CD4-positive, alpha-beta T cell (primary cell): ENCODE data around the gene TRMT61A. TPM values are rescaled to one million over a fixed set of nuclear protein-coding genes. Genes with fewer than 3 reads are reported as not detected.

Experiments used
- ATAC-seq: fragments of 200-7000 bp; cut with Tn5 transposase; one replicate; pipeline ENCODE4 v1.10.0; 2022; ENCODE audit warnings: mild to moderate bottlenecking; ENCODE audit not compliant: poor library complexity
- CTCF ChIA-PET: fragments of 350-600 bp; sonication (Branson Sonifier 250); formaldehyde crosslinking; loops from one replicate; lab custom pipeline; 2021; ENCODE audit warnings: antibody characterized with exemption, inconsistent platforms; lab: Charles Lee
- POLR2A ChIA-PET: fragments of 350-600 bp; sonication (Branson Sonifier 250); formaldehyde crosslinking; loops from one replicate; lab custom pipeline; 2021; ENCODE audit warnings: antibody characterized with exemption, inconsistent platforms; lab: Charles Lee
- DNase-seq, 14 experiments: peaks; one replicate each; pipeline ENCODE4 v3.0.0-alpha.2; 2013 to 2020; ENCODE audit warnings: mixed read lengths in 2 of 14
- H3K27ac ChIP-seq, 2 donors: one replicate each; pipeline versions ENCODE4 v1.5.1 to v1.7.0; 2013; ENCODE audit warnings: low read length in 2 of 2, low read depth in 1 of 2, mild to moderate bottlenecking in 1 of 2
- H3K27me3 ChIP-seq, 2 experiments: 1 replicate in 1 of 2; 2 replicates in 1 of 2; pipeline versions ENCODE4 v1.6.1 to v1.7.0; 2013; ENCODE audit warnings: low read length in 2 of 2, control low read depth in 1 of 2, mild to moderate bottlenecking in 1 of 2, moderate library complexity in 1 of 2; ENCODE audit not compliant: insufficient read depth in 2 of 2, control insufficient read depth in 1 of 2
- H3K36me3 ChIP-seq: one replicate; pipeline ENCODE4 v1.6.1; 2013; ENCODE audit warnings: low read length, control low read depth; ENCODE audit not compliant: insufficient read depth
- H3K4me1 ChIP-seq: one replicate; pipeline ENCODE4 v1.6.1; 2013; ENCODE audit warnings: low read length, control low read depth; ENCODE audit not compliant: insufficient read depth
- H3K4me3 ChIP-seq: one replicate; pipeline ENCODE4 v1.5.1; 2013; ENCODE audit warnings: mild to moderate bottlenecking, low read length, moderate library complexity
- H3K9me3 ChIP-seq, 2 experiments: 1 replicate in 1 of 2; 2 replicates in 1 of 2; pipeline versions ENCODE4 v1.6.1 to v1.7.0; 2013; ENCODE audit warnings: low read length in 2 of 2, mild to moderate bottlenecking in 2 of 2, control low read depth in 1 of 2, moderate library complexity in 1 of 2; ENCODE audit not compliant: control insufficient read depth in 1 of 2, insufficient read depth in 1 of 2
- H3K27ac Mint-ChIP-seq: one replicate; pipeline ENCODE4 v1.8.0; 2020; ENCODE audit warnings: mixed read lengths
- H3K27me3 Mint-ChIP-seq: one replicate; pipeline ENCODE4 v1.8.0; 2021; ENCODE audit warnings: mixed read lengths
- H3K36me3 Mint-ChIP-seq: one replicate; pipeline ENCODE4 v1.8.0; 2021; ENCODE audit warnings: low read depth, mixed read lengths
- H3K4me1 Mint-ChIP-seq: one replicate; pipeline ENCODE4 v1.8.0; 2021; ENCODE audit warnings: low read depth, mixed read lengths
- H3K4me3 Mint-ChIP-seq: one replicate; pipeline ENCODE4 v1.8.0; 2020; ENCODE audit warnings: mild to moderate bottlenecking, mixed read lengths
- H3K9me3 Mint-ChIP-seq: one replicate; pipeline ENCODE4 v1.8.0; 2020; ENCODE audit warnings: mixed read lengths
- intact Hi-C, 2 experiments: fragments of 100-400 bp; cut with DNase I in 1 of 2; cut with micrococcal nuclease in 1 of 2; formaldehyde crosslinking; loops; one replicate each; pipeline versions ENCODE4 v1.15.1 to v1.9.0; 2023 to 2025; cut with DNase I, micrococcal nuclease
- total RNA-seq, 174 experiments: library from RNA in 2 of 174; stranded (reverse) in 2 of 174; gene quantifications; one replicate each; pipeline ENCODE4 v1.2.3 and lab custom pipeline; 2021 to 2026
- TF ChIP-seq, protein P1 (sequence below): fragments of 200-600 bp; IDR thresholded peaks from one replicate; pipeline ENCODE4 v1.8.0; 2022; ENCODE audit warnings: antibody characterized with exemption, mild to moderate bottlenecking

Gene TRMT61A
- total RNA-seq, 2 experiments from 2014 or later, result 9.2 to 9.8 TPM

DNA sequence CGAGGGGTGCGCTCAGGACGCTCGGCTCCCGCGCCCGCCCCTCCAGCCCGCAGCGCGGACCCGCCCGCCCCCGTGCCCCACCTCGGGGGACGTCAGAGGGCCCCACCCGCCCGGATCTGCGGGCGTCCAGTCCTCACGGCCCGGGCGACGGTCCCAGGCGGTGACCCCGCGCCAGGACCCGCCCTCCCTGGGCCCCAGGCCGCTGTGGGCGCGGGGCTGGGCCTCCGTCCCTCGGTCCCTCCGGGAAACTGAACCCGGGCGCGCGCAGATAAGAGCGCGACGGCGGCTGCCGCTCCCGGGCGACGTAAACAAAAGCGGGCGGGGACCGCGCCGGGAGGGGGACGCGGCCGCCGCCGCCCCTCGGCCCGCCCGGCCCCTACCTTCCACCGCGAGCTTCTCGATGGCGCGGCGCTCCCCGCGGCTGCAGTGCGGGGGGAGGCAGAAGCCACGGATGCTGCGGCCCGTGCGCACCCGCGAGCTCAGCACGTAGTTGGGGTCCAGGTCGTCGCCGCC, 7.5 kb upstream of the TRMT61A start:
- Mint-ChIP-seq H3K36me3 (no peaks in the 10 kb centered on the region), H3K27me3 (peaks cover 23% of the 10 kb centered on the region), H3K9me3 (no peaks in the 10 kb centered on the region), H3K4me1 (peaks cover 10% of the 10 kb centered on the region), H3K4me3 (no peak overlapping the region), H3K27ac (no peak overlapping the region)
- peaks cover 42% of the 10 kb centered on the region for H3K4me1 ChIP-seq
- CTCF ChIA-PET, result interaction anchor here (1.2 to 1.8 kb wide), 5 partner anchors 15 to 130 kb away, joined by 3 to 7 read pairs (median 3); no protein-coding TSS in a partner anchor
- no peaks in the 10 kb centered on the region for H3K36me3 ChIP-seq
- DNase-seq (peak in 4 of 14 experiments; percentile 17 to 50 (median 38)), ATAC-seq (peak; percentile 23)
- POLR2A ChIA-PET, result interaction anchor here (1.1 kb wide), 3 partner anchors 9 to 21 kb away, joined by 3 to 4 read pairs (median 3); no protein-coding TSS in a partner anchor
- peak overlapping the region; percentile 50 for H3K4me3 ChIP-seq
- intact Hi-C loops, result no loop called here
- TF ChIP-seq, protein P1, sequence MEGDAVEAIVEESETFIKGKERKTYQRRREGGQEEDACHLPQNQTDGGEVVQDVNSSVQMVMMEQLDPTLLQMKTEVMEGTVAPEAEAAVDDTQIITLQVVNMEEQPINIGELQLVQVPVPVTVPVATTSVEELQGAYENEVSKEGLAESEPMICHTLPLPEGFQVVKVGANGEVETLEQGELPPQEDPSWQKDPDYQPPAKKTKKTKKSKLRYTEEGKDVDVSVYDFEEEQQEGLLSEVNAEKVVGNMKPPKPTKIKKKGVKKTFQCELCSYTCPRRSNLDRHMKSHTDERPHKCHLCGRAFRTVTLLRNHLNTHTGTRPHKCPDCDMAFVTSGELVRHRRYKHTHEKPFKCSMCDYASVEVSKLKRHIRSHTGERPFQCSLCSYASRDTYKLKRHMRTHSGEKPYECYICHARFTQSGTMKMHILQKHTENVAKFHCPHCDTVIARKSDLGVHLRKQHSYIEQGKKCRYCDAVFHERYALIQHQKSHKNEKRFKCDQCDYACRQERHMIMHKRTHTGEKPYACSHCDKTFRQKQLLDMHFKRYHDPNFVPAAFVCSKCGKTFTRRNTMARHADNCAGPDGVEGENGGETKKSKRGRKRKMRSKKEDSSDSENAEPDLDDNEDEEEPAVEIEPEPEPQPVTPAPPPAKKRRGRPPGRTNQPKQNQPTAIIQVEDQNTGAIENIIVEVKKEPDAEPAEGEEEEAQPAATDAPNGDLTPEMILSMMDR, result peak; percentile 7
- H3K9me3 ChIP-seq, result peaks cover 0 to 15% of the 10 kb centered on the region in 2 experiments
- peaks cover 11 to 19% of the 10 kb centered on the region in 2 experiments for H3K27me3 ChIP-seq
- H3K27ac ChIP-seq, result no peak overlapping the region

DNA sequence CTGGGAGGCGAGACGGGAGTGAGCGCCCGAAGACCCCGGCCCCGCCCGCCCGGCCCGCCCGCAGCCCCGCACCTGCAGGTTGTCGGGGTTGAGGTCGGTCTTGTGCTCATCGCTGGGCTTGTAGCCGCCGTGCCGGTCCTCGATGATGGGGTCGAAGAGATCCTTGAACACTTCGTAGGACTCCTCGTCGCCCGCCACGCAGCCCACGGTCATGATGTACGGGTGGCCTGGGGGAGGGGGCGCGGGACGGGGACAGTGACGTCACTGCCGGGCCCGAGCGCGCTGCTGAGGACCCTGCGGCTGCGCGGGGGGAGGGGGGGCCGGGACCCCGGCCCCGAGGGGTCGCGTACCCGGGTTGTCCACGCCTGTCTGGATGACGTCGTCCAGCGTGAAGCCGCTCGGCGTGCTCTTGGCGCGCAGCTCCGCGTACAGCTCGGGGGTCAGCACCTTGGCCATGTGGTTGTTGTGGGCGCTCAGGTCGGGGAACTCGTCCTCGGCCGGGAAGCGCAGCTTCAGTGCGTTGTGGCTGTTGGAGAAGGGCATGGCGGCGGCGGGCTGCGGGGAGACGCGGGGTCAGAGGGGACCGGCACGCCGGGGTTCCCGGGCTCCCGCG, 6.9 kb upstream of the TRMT61A start:
- ChIA-PET POLR2A (interaction anchor here (0.7 to 1.1 kb wide), 2 partner anchors 9 to 39 kb away, joined by 3 to 4 read pairs; no protein-coding TSS in a partner anchor), CTCF (interaction anchor here (1.2 to 1.8 kb wide), 5 partner anchors 22 to 131 kb away, joined by 3 to 7 read pairs (median 3); no protein-coding TSS in a partner anchor)
- H3K27ac ChIP-seq, result no peak overlapping the region
- peaks cover 12% of the 10 kb centered on the region for H3K4me1 Mint-ChIP-seq
- no peaks in the 10 kb centered on the region for H3K36me3 Mint-ChIP-seq
- peaks cover 23% of the 10 kb centered on the region for H3K27me3 Mint-ChIP-seq
- H3K27ac Mint-ChIP-seq, result no peak overlapping the region
- H3K9me3 ChIP-seq, result peaks cover 0 to 15% of the 10 kb centered on the region in 2 experiments
- ATAC-seq, result peak; percentile 12
- H3K4me3 Mint-ChIP-seq, result peak overlapping the region; percentile 63
- H3K4me3 ChIP-seq, result peak overlapping the region; percentile 42
- H3K27me3 ChIP-seq, result peaks cover 11 to 19% of the 10 kb centered on the region in 2 experiments
- intact Hi-C loops, result no loop called here
- H3K36me3 ChIP-seq, result no peaks in the 10 kb centered on the region
- TF ChIP-seq, protein P1, result no peak
- H3K4me1 ChIP-seq, result peaks cover 45% of the 10 kb centered on the region
- H3K9me3 Mint-ChIP-seq, result no peaks in the 10 kb centered on the region
- DNase-seq, result peak in 3 of 14 experiments; percentile 23 to 49 (median 45)

DNA sequence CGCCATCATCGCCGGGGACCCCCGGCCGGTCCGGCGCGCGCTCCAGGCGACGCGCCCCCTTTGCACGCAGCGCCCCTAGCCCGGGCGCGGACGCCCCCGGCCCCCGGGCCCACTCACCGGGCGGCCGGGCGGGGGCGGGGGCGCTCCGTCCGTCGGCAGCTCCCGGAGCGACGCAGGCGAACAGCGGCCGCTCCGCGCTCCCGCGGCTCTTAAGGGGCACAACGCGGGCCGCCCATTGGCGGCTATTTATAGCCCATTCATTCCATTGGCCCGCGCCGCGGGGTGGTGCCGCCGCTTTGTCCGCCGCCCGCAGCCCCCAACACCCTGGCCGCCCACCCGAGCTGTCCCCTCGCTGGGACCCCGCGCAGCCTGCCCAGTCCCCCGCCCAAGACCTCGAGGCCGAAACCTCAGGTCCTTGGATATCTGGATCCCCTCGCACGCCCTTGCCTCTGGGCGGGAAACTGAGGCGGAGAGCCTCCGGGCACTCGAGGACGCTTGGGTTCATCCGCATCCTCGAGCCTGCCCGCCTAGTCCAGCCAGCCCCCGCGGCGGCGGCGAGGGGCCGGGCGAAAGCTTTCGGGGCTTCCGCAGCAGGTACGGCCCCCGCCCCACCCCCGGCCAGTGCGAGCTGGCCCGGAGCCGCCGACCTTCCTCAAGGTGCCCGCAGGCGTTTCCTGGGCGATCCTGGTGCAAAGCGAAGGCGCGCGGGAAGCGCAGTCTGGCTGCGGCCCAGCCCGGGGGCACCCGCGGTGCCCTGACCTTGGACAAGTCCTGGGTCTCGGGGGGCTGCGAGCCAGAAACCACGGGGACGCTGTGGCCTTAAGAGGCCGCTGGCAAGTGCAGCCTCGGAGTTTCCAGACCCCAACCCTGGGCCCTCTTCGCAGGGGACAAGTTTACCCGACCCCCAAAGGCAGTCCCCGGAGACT, 6.1 kb upstream of the TRMT61A start, which contains the start of gene CKB:
Gene CKB (minus strand): TSS at position 182 of the 926 bp plus-strand sequence. CDS start 337 bp downstream, outside the sequence.
- Mint-ChIP-seq H3K4me1 (peaks cover 18% of the 10 kb centered on the region), H3K27ac (no peak within 1 kb of the TSS), H3K36me3 (no peaks in the 10 kb centered on the region), H3K4me3 (peak within 1 kb of the TSS; percentile 76), H3K9me3 (no peaks in the 10 kb centered on the region), H3K27me3 (peaks cover 23% of the 10 kb centered on the region)
- ATAC-seq, result no peak
- ChIA-PET CTCF (interaction anchor here (1.3 kb wide), 1 partner anchor 23 kb away, joined by 3 read pairs; no protein-coding TSS in a partner anchor), POLR2A (interaction anchor here (0.7 kb wide), 1 partner anchor 38 kb away, joined by 4 read pairs; no protein-coding TSS in a partner anchor)
- peak in 4 of 14 experiments; percentile 11 to 48 (median 36) for DNase-seq
- H3K27me3 ChIP-seq, result peaks cover 11 to 19% of the 10 kb centered on the region in 2 experiments
- peaks cover 52% of the 10 kb centered on the region for H3K4me1 ChIP-seq
- TF ChIP-seq, protein P1, result no peak
- H3K9me3 ChIP-seq, result peaks cover 0 to 15% of the 10 kb centered on the region in 2 experiments
- no peak within 1 kb of the TSS for H3K27ac ChIP-seq
- intact Hi-C loops, result no loop called here
- no peaks in the 10 kb centered on the region for H3K36me3 ChIP-seq
- peak within 1 kb of the TSS; percentile 42 for H3K4me3 ChIP-seq
